C4-2B (cell line): ENCODE results near the gene MTSS2.
"Not testable (repeated sequence)": the region's sequence is repeated elsewhere in the genome, so short reads cannot be mapped to it uniquely, and the experiment has no call there.

Experiments used
- H3K27ac ChIP-seq: fragments of 450-650 bp; 2 replicates; pipeline ENCODE4 v1.5.1; 2017
- ZFX ChIP-seq: fragments of 450-650 bp; IDR thresholded peaks from 2 replicates; pipeline ENCODE4 v1.6.1; 2017
- TF ChIP-seq, protein P1 (sequence below): fragments of 450-650 bp; conservative IDR thresholded peaks from 2 replicates; pipeline ENCODE4 v1.5.1; 2017; ENCODE audit warnings: mild to moderate bottlenecking

MTSS2 gene

DNA sequence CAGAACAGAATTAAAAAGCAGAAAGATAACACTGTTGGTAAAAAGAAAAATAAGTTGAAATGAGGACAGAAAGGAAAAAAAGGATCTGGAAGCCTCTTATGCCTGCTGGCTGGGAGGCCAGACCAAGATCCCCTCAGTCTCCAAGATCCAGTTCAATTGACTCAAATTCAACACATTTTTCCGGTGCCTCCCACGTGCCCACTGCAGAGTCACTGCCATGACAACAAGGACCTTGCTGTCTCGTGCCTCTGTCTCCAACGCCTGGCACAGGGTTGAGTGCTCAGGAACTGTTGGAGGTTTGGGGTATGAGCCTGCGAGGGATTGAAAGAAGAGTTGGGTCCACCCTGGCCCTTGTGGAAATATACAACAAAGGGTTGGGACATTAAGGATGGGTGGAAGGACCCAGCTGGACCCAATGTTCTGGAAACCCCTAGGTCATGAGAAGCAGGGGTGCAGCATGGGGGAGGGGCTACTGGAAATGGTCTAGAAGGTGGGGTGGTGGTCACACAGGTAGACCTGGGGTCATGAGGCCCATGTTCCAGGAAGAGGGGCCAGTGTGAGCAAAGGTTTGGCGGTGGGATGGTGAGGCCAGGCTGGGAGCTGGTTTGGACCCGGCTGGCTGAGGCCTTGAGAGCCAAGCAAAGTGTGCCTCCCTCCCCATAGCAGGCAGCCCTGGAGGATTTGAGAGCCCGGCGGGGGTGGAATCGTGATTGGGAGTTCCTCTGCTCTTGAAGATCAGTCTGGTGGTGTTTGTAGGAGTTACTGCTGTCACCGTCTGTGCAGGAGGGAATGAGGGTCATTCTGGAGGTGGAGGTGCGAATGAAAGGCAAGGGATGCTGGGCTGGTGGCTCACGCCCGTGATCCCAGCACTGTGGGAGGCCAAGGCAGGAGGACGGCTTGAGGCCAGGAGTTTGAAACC lies 38.2 kb downstream of the MTSS2 start:
- TF ChIP-seq, protein P1, sequence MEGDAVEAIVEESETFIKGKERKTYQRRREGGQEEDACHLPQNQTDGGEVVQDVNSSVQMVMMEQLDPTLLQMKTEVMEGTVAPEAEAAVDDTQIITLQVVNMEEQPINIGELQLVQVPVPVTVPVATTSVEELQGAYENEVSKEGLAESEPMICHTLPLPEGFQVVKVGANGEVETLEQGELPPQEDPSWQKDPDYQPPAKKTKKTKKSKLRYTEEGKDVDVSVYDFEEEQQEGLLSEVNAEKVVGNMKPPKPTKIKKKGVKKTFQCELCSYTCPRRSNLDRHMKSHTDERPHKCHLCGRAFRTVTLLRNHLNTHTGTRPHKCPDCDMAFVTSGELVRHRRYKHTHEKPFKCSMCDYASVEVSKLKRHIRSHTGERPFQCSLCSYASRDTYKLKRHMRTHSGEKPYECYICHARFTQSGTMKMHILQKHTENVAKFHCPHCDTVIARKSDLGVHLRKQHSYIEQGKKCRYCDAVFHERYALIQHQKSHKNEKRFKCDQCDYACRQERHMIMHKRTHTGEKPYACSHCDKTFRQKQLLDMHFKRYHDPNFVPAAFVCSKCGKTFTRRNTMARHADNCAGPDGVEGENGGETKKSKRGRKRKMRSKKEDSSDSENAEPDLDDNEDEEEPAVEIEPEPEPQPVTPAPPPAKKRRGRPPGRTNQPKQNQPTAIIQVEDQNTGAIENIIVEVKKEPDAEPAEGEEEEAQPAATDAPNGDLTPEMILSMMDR = no peak
- TF ChIP-seq ZFX = no peak
- H3K27ac ChIP-seq = no peak overlapping the region

DNA sequence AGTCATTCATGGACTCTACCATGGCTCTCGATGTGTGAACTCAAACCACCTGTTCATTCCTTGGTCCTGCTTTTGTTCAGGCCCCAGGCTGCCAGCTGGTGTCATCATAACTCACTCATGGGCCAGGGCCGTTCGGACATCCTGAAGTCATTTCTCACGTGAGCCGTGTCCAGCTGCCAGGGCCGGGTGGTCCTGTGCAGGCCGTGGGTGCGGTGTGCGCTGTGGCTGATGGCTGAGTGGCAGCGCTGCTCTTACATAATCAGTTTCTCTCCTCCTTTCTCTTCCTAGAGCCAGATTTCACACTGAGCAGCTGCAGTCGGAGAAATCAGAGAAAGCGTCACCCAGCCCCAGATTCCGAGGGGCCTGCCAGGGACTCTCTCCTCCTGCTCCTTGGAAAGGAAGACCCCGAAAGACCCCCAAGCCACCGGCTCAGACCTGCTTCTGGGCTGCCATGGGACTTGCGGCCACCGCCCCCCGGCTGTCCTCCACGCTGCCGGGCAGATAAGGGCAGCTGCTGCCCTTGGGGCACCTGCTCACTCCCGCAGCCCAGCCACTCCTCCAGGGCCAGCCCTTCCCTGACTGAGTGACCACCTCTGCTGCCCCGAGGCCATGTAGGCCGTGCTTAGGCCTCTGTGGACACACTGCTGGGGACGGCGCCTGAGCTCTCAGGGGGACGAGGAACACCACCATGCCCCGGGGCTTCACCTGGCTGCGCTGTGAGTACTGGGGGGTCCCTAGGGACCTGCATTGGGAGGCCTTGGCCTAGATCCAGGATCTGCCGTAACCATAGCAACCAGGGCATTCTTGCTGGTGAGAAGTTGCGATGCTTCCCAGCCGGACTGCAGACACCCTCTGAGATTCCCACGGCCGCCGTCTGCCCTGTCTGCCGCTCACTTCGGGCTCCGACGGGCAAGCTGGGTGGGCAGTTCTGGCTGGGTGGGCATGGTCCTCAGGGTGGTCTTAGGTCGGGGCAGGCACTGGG lies 39.3 kb downstream of the MTSS2 start, which contains the start of gene IL34:
IL34 (plus strand) TSS at position 300 of the 982 bp plus-strand sequence; CDS start at position 689, 389 bp downstream.
- no peak within 1 kb of the TSS for H3K27ac ChIP-seq
- TF ChIP-seq ZFX = no peak
- TF ChIP-seq, protein P1 = no peak

DNA sequence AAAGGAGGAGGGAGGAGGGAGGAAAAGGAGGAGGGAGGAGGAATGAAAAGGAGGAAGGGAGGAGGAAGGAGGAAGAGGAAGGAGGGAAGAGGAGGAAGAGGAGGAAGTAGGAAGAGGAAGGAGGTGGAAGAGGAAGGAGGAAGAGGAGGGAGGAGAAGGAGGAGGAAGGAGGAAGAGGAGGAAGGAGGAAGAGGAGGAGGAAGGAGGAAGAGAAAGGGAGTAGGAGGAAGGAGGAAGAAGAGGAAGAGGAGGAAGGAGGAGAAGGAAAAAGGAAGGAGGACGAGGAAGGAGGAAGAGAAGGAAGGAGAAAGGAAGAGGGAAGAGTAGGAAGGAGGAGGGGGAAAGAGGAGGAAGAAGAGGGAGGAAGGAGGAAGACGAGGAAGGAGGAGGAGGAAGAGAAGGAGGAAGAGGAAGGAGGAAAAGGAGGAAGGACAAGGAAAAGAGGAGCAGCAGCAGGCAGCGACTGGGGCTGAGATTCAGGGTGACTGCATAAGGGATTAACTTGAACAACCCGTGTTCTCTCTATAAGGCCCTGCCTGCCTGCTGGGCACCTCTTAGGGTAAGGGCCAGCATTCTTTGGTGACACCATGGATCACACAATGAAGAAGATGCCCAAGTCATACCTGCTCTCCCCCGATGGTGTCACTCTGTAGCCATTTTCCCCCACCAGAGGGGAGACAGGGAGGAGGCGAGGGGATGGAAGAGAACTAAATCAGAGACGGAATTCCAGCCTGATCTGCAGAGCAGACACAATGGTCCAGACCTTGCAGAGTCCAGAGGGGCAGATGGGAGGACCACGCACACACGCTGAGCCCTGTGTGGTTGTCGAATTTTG lies 40.9 kb downstream of the MTSS2 start:
- no peak for TF ChIP-seq ZFX
- TF ChIP-seq, protein P1 = no peak
- H3K27ac ChIP-seq = no peak overlapping the region

DNA sequence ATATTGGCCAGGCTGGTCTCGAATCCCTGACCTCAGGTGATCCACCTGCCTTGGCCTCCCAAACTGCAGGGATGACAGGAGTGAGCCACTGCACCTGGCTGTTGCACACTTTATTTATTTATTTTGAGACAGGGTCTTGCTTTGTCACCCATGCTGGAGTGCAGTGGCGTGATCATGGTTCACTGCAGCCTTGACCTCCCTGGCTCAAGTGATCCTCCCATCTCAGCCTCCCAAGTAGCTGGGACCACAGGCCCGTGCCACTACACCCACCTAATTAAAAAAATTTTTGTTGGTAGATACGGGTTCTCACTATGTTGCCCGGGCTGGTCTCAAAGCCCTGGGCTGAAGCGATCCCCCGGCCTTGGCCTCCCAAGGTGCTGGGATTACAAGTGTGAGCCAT lies 42.6 kb downstream of the MTSS2 start:
- not testable (repeated sequence) for H3K27ac ChIP-seq

DNA sequence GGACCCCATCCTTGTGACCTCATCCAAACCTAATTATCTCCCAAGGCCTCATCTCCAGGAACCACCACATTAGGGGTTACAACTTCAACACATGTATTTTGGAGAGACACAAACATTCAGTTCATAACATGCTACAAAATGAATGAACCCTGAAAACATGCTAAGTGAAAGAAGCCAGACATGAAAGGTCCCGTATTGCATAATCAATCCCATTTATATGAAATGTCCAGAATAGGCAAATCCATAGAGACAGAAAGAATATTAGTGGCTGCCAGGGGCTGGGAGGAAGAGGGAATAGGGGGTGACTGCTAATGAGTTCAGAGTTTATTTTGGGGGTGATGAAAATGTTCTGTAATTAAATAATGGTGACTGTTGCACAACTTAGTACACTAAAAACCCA lies 43.2 kb downstream of the MTSS2 start:
- TF ChIP-seq, protein P1 = no peak
- no peak for TF ChIP-seq ZFX
- H3K27ac ChIP-seq = no peak overlapping the region

DNA sequence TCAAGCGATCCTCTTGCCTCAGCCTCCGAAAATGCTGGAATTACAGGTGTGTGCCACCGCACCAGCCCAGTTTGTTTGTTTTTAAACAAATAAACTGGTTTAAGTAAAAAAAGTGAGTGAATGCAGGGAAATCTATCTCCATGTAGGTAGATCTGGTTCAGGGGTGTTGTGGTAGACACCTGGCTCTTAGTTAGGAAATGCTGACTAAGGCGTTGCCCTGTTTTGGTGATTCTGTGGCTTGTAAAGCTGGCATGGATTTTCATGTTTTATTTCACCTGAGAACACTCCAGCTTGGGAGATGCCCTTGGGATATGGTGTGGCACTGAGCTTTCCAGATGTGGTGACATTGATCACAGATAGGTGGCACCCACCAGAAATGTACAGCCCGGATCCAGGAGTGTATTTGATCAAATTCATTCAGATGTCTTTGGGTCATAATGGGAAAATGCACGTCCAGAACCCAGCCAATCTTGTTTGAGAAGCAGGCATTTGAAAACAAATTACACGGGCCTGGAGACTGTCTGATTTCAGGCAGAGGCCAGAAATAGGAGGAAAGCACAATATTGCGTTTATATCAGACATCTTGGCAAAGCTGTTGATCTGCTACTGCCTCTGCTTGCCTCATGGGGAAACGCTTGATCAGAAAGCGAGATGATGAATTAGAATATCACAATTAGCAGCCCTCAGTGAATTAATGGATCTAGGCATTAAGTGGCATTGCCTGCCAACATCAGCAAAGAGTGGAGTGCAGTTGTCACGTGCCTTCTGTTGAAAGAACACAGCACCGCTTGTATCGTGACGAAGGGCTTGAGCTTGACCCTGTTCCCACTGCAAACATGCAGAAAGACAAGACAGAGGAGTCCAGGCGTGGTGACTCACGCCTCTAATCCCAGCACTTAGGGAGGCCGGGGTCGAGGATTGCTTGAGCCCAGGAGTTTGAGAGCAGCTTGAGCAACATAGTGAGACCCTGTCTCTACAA lies 46.8 kb downstream of the MTSS2 start:
- TF ChIP-seq, protein P1 = no peak
- TF ChIP-seq ZFX = no peak
- H3K27ac ChIP-seq = no peak overlapping the region
